T follicular helper cell (primary cell): ENCODE data around the gene HNRNPH1.

Experiments
- DNase-seq: peaks from one replicate; pipeline ENCODE4 v3.0.0-alpha.2; 2020; ENCODE audit warnings: low read depth

HNRNPH1 gene

GRCh38 chr5:179605026-179605833, 18.2 kb downstream of the HNRNPH1 start:
- no peak for DNase-seq

DNA sequence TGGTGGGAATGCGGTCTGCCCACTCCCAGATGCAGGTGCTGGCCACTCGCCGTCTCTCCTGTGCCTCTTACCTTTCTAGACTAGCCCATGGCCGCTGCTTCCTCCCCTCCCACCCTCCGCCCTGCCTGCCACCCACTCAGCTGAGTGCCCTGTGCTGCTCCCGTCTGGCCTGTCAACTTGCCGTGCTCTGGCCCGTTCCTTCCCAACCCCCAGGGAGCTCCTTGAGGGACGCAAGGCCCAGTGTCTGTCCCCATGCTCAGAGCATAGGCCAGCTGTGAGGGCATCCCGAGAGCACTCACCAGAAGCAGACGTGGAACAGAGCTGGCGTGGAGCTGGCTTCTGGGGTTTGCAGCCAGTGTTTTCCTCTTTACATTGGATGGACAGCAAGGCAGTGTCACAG, 20.2 kb downstream of the HNRNPH1 start:
- no peak for DNase-seq

DNA sequence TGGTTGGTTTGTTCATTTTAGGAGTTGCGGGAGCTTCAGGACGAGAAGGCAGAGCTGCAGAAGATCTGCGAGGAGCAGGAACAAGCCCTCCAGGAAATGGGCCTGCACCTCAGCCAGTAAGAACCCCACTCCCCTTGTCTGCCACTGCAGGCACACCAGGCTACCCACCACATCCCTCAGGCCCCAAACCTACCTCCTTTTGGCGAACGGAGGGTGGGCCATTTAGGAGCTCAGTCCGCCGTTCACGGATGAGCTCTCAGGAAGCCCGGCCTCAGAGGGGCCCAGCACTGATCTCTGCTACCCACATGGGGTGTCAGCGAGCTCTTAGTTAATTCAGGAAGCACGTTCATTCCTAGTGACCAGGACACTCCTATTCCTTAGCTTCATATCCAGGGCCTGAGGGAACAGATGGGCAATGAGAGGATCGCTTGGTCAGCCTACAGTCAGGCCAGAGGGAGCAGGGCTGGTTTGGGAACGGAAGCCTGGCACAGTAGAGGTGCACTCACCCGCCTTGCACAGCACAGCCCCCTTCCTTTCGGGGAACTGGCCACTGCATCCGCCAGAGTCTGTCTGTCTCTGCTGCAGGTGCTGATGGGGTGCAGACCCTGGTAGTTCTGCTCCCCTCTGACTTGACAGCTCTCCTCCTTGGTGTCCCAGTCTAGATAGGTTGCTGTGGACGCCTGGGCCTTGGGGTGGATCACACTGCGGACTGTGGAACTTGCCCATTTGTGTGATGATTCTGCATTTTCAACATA, 21.4 kb downstream of the HNRNPH1 start:
- no peak for DNase-seq

DNA sequence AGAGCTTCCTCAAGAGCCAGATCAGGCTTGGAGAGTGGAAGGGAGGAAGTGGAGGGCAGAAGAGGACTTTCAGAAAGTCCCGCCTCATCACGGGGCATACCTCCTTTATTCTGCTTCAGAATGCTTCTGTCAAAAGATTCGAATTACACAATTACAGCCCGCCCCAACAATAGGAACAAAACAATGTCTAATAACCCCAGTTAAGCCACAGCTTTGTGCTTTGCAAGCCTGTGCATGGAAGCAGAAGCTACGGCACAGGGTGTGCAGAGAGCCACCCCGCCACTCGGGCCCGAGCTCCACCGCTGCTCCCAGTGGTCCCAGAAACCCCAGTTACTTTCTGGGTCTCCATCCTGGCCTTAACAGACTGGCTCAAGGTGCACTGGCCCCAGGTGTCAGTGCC, 23.5 kb downstream of the HNRNPH1 start:
- no peak for DNase-seq

DNA sequence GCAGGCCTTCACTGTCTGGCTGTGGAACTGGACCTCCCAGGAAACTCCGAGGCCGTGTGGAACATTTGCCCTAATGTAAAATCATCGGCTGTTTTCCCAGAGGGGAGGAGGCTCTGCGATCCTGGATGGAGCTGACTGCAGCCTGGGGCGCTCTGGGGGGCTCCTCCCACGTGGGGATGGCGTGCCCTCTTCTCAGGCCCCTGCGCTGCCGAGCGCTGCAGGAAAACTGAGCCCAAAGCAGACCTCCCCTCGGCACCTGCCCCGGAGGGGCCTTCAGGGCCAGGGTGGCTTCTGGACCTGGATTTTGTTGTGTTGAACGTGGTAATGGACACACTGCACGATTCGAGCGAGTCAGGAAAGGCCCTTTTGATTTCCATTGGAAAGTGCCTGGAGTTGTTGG, 23.9 kb downstream of the HNRNPH1 start:
- no peak for DNase-seq

DNA sequence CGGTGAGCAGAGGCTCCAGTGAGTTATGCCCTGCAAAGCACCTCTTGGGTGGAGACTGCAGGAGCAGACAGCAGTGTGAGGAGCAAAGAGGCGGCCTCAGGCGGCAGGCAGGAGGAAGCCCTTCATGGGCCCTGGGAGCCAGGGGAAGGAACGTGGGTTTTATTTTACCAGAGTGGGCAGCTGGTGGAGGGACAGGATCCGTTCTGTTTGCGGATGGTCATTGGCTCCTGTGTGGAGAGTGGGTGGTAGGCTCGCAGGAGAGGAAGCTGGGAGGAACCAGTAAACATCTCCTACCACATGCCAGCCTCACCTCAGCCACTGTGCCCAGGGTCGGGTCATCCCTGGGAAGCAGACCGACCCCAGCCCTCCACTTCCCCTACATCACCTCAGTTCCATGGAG, 24.4 kb downstream of the HNRNPH1 start:
- DNase-seq, result no peak

DNA sequence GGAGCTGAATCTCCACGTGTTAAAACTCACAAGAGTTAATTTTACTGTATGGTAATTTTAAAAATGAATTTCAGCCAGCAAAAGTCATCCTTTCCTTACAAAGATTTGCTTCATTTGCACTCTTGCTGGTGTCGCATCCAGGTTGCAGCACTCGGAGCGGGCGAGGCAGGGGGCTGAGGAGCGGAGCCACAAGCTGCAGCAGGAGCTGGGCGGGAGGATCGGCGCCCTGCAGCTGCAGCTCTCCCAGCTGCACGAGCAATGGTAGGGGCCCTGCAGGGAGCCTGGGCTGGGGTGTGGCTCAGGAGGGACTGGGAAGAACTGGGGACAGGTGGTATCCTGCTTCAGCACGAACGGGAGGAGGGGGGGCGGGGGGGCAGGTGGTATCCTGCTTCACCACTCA, 27.1 kb downstream of the HNRNPH1 start:
- no peak for DNase-seq

DNA sequence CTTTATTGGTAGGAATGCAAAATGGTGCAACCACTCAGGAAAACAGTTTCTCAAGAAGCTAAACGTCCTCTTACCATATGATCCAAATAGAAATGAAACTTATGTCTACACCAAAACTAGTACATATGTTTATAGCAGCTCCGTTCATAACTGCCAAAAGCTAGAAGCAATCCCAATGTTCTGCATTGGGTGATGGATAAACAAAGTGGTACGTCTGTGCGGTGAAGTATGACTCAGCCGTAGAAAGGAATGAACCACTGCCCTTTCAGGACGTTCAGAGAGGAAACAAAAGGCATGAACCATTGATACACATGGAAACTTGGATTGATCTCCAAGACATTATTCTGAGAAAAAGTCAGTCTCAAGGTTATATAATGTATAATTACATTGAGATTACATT, 27.6 kb downstream of the HNRNPH1 start:
- no peak for DNase-seq

GRCh38 chr5:179588166-179588565, 35.3 kb downstream of the HNRNPH1 start:
- DNase-seq, result no peak

DNA sequence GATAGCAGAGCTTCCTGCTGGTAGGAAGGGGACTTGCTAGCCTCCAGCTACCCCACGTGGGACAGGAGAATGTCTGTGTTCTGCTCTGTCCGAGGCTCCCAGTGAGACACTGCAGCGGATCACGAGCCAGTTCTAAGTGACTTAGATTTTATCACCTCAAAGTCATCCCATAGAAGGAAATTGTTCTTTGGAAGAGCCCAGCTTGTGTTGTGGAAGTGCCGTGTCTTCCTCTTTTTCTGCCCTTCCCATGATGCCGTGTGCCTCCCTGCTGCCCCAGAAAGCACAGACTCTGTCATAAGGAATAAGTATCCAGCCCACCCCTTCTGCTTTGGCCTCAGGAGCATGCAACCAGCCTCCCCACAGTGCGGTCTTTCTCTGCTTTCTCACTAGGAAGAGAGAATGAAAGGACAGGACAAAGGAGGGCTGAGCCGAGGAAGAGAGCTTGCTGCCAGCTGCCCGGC, 37.5 kb downstream of the HNRNPH1 start:
- DNase-seq, result no peak

DNA sequence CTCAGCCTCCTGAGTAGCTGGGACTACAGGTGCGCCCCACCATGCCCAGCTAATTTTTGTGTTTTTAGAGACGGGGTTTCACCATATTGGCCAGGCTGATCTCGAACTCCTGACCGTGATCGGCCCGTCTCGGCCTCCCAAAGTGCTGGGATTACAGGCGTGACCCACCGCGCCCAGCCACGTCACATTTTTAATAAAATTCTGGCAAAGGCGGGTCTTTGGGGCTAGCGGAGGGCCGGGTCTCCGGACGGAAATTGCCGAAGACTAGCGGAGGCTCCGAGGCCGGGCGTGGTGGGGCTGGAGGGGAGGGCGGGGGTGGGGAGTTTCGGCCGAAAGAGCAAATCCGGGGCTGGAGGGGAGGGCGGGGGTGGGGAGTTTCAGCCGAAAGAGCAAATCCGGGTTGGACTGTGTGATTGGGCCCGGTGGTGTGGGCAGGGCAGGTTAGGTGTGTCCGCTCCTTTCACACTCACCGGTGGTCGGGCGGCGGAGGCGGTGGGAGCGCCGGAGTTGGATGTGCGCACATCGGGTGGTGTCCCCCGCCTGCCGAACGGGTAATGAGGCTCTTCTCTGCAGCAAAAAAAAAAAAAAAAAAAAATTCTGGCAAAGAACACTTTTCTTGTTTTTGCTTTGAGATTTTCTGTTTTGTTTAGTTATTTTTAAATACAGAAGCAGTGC, 46.0 kb downstream of the HNRNPH1 start:
- DNase-seq, result no peak

- DNase-seq, result no peak
These were observed 51.1 kb downstream of the HNRNPH1 start for GRCh38 chr5:179572386-179572785.

DNA sequence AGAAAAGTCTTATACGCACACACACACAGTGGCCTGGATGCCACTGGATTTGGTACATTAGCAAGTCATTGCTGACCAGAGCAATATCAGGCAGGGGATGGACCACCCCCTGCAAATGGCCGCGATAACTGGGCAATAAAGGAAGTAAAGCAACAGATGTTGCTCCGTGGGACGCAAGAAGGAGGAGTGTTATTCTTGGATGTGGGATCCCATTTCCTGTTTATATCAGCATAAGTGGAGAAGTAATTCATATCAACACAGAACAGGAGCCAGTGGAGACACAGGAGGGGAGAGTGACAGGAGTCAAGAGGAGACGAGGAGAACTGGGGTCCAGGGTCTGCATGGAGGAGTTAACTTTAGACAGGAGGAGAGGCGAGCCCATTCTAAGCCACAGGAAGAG, 54.8 kb downstream of the HNRNPH1 start:
- no peak for DNase-seq

- DNase-seq, result no peak
These were observed 58.9 kb downstream of the HNRNPH1 start for GRCh38 chr5:179564526-179564925.
